SK-N-SH (cell line): ENCODE data around the gene SPATS1.

Experiments
- CTCF ChIP-seq: fragments of 200-600 bp; sonication (generic); IDR thresholded peaks from 2 replicates; pipeline ENCODE4 v1.6.1; 2017; ENCODE audit warnings: antibody characterized with exemption, mild to moderate bottlenecking, moderate library complexity
- POLR2AphosphoS5 ChIP-seq: IDR thresholded peaks from 2 replicates; pipeline ENCODE4 v1.6.1; 2012; ENCODE audit warnings: low read depth, low read length
- SMC3 ChIP-seq: IDR thresholded peaks from 2 replicates; pipeline ENCODE4 v1.6.1; 2012; ENCODE audit warnings: low read depth, low read length, improper control_type of control experiment
- YY1 ChIP-seq: IDR thresholded peaks from 2 replicates; pipeline ENCODE4 v1.4.0; 2012; ENCODE audit warnings: low read depth, mild to moderate bottlenecking

GRCh38 chr6:44375071-44375470 is 32.6 kb downstream of the SPATS1 start:
- TF ChIP-seq SMC3, result no peak
- TF ChIP-seq CTCF, result no peak
- no peak for TF ChIP-seq YY1
- no peak for TF ChIP-seq POLR2AphosphoS5
